Measurements from ENCODE around the gene AAGAB. TPM values are rescaled to one million over a fixed set of nuclear protein-coding genes. Genes with fewer than 3 reads are reported as not detected.

AAGAB gene
- total RNA-seq, 1 experiment from 2014 or later: 40.1 TPM

DNA sequence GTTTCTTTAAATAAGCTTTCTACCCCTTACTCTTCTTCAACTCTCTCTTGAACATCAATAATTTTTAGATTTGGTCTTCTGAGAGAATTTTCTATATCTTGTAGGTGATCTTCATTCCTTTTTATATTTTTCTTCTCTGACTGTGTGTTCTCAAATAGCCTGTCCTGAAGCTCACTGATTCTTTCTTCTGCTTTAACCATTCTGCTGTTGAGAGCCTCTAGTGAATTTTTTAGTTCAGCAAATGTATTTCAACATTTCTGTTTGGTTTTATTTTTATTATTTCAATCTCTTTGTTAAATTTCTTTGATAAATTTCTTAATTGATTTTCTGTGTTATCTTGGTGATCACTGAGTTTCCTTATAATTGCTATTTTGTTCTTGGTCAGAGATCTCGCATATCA, 19.8 kb upstream of the AAGAB start:
- Histone ChIP-seq H3K4me1 (ENCODE audit: insufficient read depth, low read length) (no peaks in the 10 kb centered on the region), H2AFZ (ENCODE audit: low read length) (no peak overlapping the region), H2BK120ac (ENCODE audit: low read depth, low read length, poor library complexity, severe bottlenecking) (no peak overlapping the region), H2AK5ac (ENCODE audit: insufficient read length, low read length) (no peak overlapping the region), H3K18ac (ENCODE audit: insufficient read length, low read depth, low read length) (no peak overlapping the region), H4K20me1 (ENCODE audit: control insufficient read depth, insufficient read depth, insufficient read length) (no peaks in the 10 kb centered on the region), H4K8ac (replicated peaks; ENCODE audit: insufficient read length, low read depth, low read length) (no peak overlapping the region), H3K4me2 (ENCODE audit: insufficient read depth, insufficient read length, low read length) (no peak overlapping the region), H3K9ac (ENCODE audit: extremely low read depth, insufficient read length, low read length) (no peak overlapping the region), H2BK12ac (ENCODE audit: insufficient read length, low read depth, low read length) (no peak overlapping the region), H3K79me1 (ENCODE audit: insufficient read depth, low read depth, low read length, poor library complexity, severe bottlenecking) (no peaks in the 10 kb centered on the region), H2BK15ac (ENCODE audit: low read depth, low read length) (no peak overlapping the region), H2BK5ac (ENCODE audit: insufficient read length, low read length) (no peak overlapping the region), H3K14ac (ENCODE audit: insufficient read depth, low read length) (no peak overlapping the region), H3K27ac (ENCODE audit: insufficient read length, low read depth, low read length) (no peak overlapping the region), H3K9me3 (ENCODE audit: control insufficient read depth, low read depth, low read length) (no peaks in the 10 kb centered on the region), H2BK20ac (ENCODE audit: low read depth, low read length, poor library complexity, severe bottlenecking) (no peak overlapping the region), H3K27me3 (ENCODE audit: insufficient read depth, low read length) (no peaks in the 10 kb centered on the region), H3K56ac (ENCODE audit: insufficient read length, low read depth, low read length) (no peak overlapping the region), H3T11ph (ENCODE audit: low read length) (no peak overlapping the region), H3K23me2 (ENCODE audit: insufficient read length, low read depth, low read length, poor library complexity, severe bottlenecking) (no peaks in the 10 kb centered on the region), H4K91ac (ENCODE audit: insufficient read length, low read depth, low read length) (no peak overlapping the region), H3K79me2 (ENCODE audit: insufficient read depth, low read length) (no peaks in the 10 kb centered on the region), H3K23ac (ENCODE audit: insufficient read length, low read depth, low read length) (no peak overlapping the region), H4K5ac (ENCODE audit: insufficient read length, low read depth, low read length) (no peak overlapping the region), H3K4ac (ENCODE audit: low read depth, low read length) (no peak overlapping the region)
- H3K4me1 Mint-ChIP-seq: peaks cover 4 to 6% of the 10 kb centered on the region in 2 experiments; a peak in 2 of 4 replicates
- no peaks in the 10 kb centered on the region for H3K36me3 Mint-ChIP-seq (ENCODE audit: insufficient read depth in 1 of 3, low read depth in 3 of 3)
- no peak overlapping the region for H3K27ac Mint-ChIP-seq
- H3K4me3 Mint-ChIP-seq: no peak overlapping the region
- H3K9me3 Mint-ChIP-seq: no peaks in the 10 kb centered on the region
- TF ChIP-seq, protein P1, sequence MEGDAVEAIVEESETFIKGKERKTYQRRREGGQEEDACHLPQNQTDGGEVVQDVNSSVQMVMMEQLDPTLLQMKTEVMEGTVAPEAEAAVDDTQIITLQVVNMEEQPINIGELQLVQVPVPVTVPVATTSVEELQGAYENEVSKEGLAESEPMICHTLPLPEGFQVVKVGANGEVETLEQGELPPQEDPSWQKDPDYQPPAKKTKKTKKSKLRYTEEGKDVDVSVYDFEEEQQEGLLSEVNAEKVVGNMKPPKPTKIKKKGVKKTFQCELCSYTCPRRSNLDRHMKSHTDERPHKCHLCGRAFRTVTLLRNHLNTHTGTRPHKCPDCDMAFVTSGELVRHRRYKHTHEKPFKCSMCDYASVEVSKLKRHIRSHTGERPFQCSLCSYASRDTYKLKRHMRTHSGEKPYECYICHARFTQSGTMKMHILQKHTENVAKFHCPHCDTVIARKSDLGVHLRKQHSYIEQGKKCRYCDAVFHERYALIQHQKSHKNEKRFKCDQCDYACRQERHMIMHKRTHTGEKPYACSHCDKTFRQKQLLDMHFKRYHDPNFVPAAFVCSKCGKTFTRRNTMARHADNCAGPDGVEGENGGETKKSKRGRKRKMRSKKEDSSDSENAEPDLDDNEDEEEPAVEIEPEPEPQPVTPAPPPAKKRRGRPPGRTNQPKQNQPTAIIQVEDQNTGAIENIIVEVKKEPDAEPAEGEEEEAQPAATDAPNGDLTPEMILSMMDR (conservative IDR thresholded peaks at IDR 0.05): no peak
- no peak for DNase-seq
- no CpG with 5 or more reads among the region's 1 CpG for WGBS (ENCODE audit: extremely low coverage, insufficient read length, low lambda C conversion rate)
- no peaks in the 10 kb centered on the region for H3K27me3 Mint-ChIP-seq (ENCODE audit: low read depth)
